GM21619 (cell line): ENCODE data around the gene RSKR.
"Not testable (repeated sequence)": the region's sequence is repeated elsewhere in the genome, so short reads cannot be mapped to it uniquely, and the experiment has no call there.

Experiments used
- ATAC-seq: cut with Tn5 transposase; IDR thresholded peaks from one replicate; pipeline ENCODE4 v1.9.1; 2021; ENCODE audit not compliant: unreplicated experiment

The RSKR gene

GRCh38 chr17:28624148-28624547 lies 10.2 kb upstream of the RSKR start:
- no peak for ATAC-seq

GRCh38 chr17:28623696-28624095 lies 9.7 kb upstream of the RSKR start:
- ATAC-seq: no peak

GRCh38 chr17:28622186-28622585 lies 8.2 kb upstream of the RSKR start:
- ATAC-seq: no peak

GRCh38 chr17:28620010-28620409 lies 6.0 kb upstream of the RSKR start:
- no peak for ATAC-seq

GRCh38 chr17:28618464-28618863 lies 4.5 kb upstream of the RSKR start:
- ATAC-seq: no peak

- no peak for ATAC-seq
Measured at GRCh38 chr17:28616281-28616680, 2.3 kb upstream of the RSKR start.

- no peak for ATAC-seq
Measured at GRCh38 chr17:28615260-28615940, 1.4 kb upstream of the RSKR start.

GRCh38 chr17:28612936-28613872 lies 781 bp downstream of the RSKR start:
- no peak for ATAC-seq

- no peak for ATAC-seq
Measured at GRCh38 chr17:28612531-28612930, 1.5 kb downstream of the RSKR start.

- ATAC-seq: no peak
Measured at GRCh38 chr17:28610376-28610775, 3.6 kb downstream of the RSKR start.

GRCh38 chr17:28604031-28604430 lies 10.0 kb downstream of the RSKR start:
- not testable (repeated sequence) for ATAC-seq

GRCh38 chr17:28599311-28600184 lies 14.4 kb downstream of the RSKR start:
- peak; percentile 34 for ATAC-seq

- peak; percentile 78 for ATAC-seq
Measured at GRCh38 chr17:28598799-28599310, 15.1 kb downstream of the RSKR start, which contains the start of gene SPAG5. Gene SPAG5 (minus strand): TSS chr17:28599025. CDS start chr17:28598946, 79 bp downstream.

GRCh38 chr17:28598389-28598788 lies 15.6 kb downstream of the RSKR start:
- ATAC-seq: no peak

GRCh38 chr17:28597606-28598383 lies 16.2 kb downstream of the RSKR start:
- ATAC-seq: no peak

- ATAC-seq: no peak
Measured at GRCh38 chr17:28592260-28592659, 21.7 kb downstream of the RSKR start.

- ATAC-seq: no peak
Measured at GRCh38 chr17:28585851-28586250, 28.1 kb downstream of the RSKR start.

GRCh38 chr17:28584434-28584833 lies 29.6 kb downstream of the RSKR start:
- ATAC-seq: no peak

GRCh38 chr17:28582513-28582912 lies 31.5 kb downstream of the RSKR start:
- ATAC-seq: no peak

GRCh38 chr17:28580959-28581358 lies 33.0 kb downstream of the RSKR start:
- ATAC-seq: no peak
